ENCODE results near the gene EME1. TPM values are rescaled to one million over a fixed set of nuclear protein-coding genes. Genes with fewer than 3 reads are reported as not detected.
"Not testable (repeated sequence)": the region's sequence is repeated elsewhere in the genome, so short reads cannot be mapped to it uniquely, and the experiment has no call there.

The EME1 gene
- total RNA-seq, 1 experiment from 2014 or later, result 20.8 TPM

DNA sequence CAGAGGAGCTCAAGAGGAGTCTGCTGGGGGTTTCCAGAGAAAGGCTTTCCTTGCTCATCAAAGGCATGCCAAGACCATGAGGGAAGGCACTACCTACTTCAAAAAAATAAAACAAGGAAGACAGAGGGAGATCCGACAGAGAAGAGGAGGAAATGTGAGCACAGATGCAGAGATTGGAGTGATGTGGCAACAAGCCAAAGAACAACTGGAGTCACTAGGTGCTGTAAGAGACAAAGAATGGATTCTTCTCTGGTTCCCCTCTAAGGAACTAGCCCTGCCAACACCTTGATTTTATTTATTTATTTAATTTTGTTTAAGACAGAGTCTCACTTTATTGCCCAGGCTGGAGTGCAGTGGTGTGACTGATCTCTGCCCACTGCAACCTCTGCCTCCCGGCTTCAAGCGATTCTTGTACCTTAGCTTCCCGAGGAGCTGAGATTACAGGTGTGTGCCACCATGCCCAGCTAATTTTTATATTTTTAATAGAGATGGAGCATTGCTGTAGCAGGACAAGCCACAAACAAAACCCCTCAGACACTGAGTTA lies 39.2 kb downstream of the EME1 start:
- no peaks in the 10 kb centered on the region for H3K4me1 ChIP-seq
- no peaks in the 10 kb centered on the region for H3K9me3 ChIP-seq (replicated peaks)
- no peak overlapping the region for H3K27ac ChIP-seq
- no peaks in the 10 kb centered on the region for H3K36me3 ChIP-seq
- no peaks in the 10 kb centered on the region for H3K27me3 ChIP-seq
- no peak for DNase-seq
- no peak overlapping the region for H3K4me3 ChIP-seq

DNA sequence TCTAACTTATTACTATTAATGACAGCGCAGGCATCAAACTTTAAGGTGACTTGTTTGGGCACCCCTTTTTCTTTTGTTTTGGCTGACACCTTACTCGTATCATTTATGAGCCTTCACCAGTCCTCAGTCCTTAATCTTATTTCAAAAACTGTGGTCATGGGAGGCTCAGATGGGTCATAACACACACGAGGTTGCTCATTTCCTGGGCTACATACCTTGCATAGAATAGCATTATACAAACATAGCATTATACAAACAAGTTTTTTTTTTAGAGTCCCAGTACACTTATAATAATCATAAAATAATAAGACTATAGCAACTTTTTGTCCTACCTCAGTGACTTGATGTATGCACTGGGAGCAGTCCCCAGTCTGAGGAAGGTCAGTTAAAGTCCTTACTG lies 41.8 kb downstream of the EME1 start:
- no peaks in the 10 kb centered on the region for H3K9me3 ChIP-seq (replicated peaks)
- H3K27ac ChIP-seq, result no peak overlapping the region
- H3K36me3 ChIP-seq, result no peaks in the 10 kb centered on the region
- H3K27me3 ChIP-seq, result no peaks in the 10 kb centered on the region
- H3K4me3 ChIP-seq, result no peak overlapping the region
- no peak for DNase-seq
- no peaks in the 10 kb centered on the region for H3K4me1 ChIP-seq

DNA sequence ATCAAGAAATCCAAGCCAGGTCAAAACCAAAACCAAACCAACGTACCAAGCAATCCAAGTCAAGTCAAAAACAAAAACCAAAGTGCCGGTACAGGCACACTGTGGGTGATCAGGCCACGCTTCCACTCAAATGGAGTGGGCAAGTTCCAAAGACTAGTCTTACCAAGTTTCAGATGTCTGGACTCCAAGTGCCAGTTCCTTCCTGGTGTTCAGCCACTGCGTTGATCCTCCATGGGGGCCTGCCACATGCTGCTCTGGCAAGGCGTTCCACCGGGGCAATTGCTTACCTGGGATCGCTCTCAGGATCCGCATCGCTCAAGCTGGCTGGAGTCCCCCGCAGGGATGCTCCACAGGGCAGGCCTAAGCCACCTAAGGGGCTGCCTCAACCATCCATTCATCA lies 46.5 kb downstream of the EME1 start:
- H3K36me3 ChIP-seq, DNase-seq: not testable (repeated sequence)

DNA sequence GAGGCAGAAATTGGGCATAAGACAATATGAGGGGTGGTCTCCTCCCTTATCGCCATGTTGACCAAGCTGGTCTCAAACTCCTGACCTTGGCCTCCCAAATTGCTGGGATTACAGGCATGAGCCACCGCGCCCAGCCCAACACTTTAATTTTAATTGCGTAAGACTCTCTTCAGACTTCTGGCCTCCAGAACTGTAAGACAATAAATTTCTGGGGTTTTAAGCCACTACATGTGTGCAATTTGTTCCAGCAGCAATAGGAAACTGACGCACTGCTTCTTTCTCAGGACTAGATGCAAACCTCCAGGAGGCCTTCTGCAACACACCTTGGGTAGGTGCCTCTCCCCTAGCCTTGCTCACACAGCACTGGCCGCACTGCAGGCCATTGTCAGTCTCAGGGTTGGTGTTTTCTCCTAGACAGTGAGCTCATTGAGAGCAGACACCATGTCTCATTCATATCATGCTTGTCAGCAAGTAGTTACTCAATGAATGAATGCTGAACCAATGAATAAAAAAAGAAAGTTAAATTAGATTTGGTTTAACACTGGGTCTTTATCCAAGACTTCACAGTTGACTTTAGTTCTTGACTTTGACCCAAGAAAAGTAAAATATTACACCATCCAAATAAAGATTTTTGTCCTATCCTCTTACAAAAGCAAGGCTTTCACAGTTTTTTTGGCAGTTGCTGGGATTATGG lies 47.5 kb downstream of the EME1 start:
- Histone ChIP-seq H3K9me3 (replicated peaks) (no peaks in the 10 kb centered on the region), H3K27ac (no peak overlapping the region), H3K4me1 (peaks cover 6% of the 10 kb centered on the region; the same call in 1 of the 2 replicates), H3K27me3 (no peaks in the 10 kb centered on the region), H3K36me3 (no peaks in the 10 kb centered on the region), H3K4me3 (no peak overlapping the region)
- DNase-seq, result no peak

More for the DNA sequence above, 46.5 kb downstream of the EME1 start:
- H3K27me3 ChIP-seq; H3K27ac ChIP-seq; H3K4me3 ChIP-seq; H3K4me1 ChIP-seq; H3K9me3 ChIP-seq (replicated peaks): not testable (repeated sequence)

DNA sequence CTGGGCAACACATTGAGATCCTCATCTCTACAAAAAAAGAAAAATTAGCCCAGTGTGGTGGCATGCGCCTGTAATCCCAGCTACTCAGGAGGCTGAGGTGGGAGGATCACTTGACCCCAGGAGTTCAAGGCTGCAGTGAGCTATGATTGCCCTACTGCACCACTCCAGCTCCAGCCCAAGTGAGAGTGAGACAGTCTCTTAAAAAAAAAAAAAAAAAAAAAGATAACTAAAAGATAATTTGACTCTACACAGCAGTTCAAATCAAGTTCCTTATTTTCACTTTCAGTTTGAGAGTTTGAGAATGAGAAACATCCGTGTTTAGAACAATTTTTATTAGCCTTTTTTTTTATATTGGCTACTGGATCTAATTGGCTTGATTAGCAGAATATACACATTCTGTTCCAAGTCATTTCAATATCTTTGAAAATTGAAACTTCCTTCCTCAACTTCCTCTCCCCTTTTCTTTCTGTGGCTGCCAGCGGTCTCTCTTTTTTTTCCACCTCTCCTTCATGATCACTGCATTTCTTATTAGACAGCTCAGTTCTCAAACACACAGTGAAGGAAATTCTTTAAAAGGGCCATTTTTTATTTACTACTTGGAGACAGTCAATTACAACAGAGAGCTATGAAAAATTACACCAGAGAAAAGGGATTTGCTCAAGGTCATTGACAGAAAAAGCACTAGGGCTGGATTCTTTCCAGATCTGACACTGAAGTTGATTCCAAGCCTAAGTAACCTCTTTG lies 48.5 kb downstream of the EME1 start:
- no peak for DNase-seq
- Histone ChIP-seq H3K4me3 (no peak overlapping the region), H3K9me3 (replicated peaks) (no peaks in the 10 kb centered on the region), H3K36me3 (no peaks in the 10 kb centered on the region), H3K27ac (no peak overlapping the region), H3K4me1 (peaks cover 6% of the 10 kb centered on the region; the same call in 1 of the 2 replicates), H3K27me3 (no peaks in the 10 kb centered on the region)

DNA sequence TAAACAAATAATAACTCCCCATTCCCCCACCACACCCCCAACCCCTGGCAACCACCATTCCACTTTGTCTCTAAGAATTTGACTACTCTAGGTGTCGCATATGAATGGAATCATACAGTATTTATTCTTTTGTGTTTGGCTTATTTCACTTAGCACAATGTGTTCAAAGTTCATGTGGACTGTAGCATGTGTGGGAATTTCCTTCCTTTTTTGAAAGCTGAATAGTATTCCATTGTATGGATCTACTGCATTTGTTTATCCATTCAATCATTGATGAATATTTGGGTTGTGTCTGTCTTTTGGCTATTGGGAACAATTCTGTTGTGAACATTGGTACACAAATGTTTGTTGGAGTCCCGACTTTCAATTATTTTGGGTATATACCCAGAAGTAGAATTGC lies 49.7 kb downstream of the EME1 start:
- DNase-seq, result no peak
- Histone ChIP-seq H3K36me3 (no peaks in the 10 kb centered on the region), H3K27me3 (no peaks in the 10 kb centered on the region), H3K27ac (no peak overlapping the region), H3K9me3 (replicated peaks) (no peaks in the 10 kb centered on the region), H3K4me3 (no peak overlapping the region), H3K4me1 (peaks cover 8% of the 10 kb centered on the region; the same call in 1 of the 2 replicates)

DNA sequence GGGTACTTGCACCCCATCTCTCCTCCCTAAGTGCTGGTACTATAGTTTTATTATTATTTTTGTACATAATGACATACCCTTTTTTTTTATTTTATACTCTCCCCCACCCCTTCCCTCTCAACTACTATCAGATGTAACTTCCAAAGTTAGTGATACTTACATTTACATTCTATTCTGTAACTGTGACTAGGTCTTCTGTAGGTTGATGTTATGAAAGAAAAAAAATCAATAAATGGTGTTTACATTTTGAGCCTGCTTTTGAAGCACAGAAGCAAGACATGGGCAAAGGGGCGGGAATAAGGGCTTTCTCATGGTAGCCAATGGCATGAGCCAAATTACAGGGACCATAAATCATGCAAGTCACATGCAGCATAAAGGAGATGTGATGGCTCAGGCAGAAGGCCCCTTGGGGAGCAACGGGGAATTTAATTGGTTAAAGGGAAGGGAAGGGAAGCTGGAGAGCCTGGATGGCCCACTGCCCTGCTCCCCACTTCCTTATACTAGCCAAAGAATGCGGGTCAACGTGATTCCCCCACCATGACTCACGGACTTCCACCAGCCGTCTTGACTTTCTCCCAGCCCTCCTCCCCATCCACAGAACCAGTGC lies 50.6 kb downstream of the EME1 start:
- Histone ChIP-seq H3K27me3 (no peaks in the 10 kb centered on the region), H3K36me3 (no peaks in the 10 kb centered on the region), H3K9me3 (replicated peaks) (no peaks in the 10 kb centered on the region), H3K27ac (no peak overlapping the region), H3K4me3 (no peak overlapping the region), H3K4me1 (peaks cover 8% of the 10 kb centered on the region; the same call in 1 of the 2 replicates)
- DNase-seq, result peak; percentile 20 to 25

DNA sequence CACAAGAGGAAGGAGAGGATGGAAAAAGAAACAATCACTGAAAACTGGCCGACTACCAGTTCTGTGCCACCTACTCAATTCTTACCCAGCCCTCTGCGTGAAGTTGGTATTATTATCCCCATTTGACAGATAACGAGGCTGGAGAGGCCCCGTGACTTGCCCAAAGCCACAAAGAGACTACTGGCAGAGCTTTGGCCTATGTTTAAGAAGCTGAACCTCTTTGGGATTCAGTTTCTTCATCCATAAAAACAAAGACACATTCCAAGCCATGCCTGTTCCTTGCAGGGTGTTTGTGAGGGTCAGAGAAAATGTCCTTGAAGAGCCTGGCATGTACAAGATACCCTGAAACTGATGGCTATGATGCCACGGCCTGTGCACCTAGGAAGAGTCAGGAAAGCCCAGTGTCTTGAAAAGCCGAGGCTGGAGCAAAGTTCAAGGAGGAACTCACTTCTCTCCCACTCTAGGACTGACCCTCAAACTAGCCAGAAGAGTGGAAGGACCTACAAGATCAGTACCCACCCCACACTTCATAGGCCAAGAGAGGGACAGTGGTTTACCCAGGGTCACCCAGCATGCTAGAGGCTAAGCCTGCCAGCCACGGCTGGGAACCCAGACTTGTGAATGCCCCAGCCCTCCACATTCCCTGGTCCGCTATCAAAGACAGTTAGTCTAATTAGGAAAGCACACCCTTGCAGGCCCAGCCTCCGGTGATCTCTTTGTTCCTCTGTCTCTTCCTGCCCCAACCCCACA lies 51.4 kb downstream of the EME1 start:
- Histone ChIP-seq H3K9me3 (replicated peaks) (no peaks in the 10 kb centered on the region), H3K27ac (no peak overlapping the region), H3K36me3 (no peaks in the 10 kb centered on the region), H3K27me3 (no peaks in the 10 kb centered on the region), H3K4me1 (peaks cover 8% of the 10 kb centered on the region; the same call in 1 of the 2 replicates), H3K4me3 (no peak overlapping the region)
- DNase-seq, result no peak

DNA sequence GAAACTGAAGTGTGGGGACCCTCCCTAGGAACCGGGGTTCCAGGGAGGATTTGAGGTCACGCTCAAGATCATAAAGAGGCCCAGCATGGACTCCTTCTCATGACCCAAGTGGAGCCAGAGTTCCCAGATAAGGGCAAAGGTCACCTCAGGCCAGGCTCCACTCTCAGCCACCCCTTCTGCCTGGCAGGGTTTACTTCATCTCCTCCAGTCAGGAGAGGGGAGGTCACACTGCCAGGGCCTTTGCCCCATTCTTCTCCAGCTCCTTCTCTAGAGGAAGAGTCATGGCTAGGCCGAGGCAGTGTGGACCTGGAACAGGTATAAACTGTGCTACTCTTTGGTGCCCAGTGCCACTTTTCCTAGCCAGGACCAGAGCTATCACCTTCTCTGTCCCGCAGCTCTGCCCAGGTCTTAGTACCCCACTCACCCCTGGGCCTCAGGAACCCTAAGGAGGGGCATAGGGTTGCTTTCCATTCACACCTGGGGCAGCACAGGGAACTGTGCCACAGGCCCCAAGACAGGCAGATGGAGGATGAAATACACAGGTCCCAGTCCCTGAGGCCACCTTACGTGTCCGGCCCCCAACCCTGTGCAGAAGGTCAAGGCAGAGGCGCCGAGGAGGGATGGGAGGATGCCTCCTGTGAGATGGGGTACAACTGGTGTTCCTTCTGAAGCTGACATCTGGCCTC lies 52.1 kb downstream of the EME1 start:
- peak overlapping the region; percentile 63 for H3K27ac ChIP-seq
- H3K9me3 ChIP-seq (replicated peaks), result no peaks in the 10 kb centered on the region

DNA sequence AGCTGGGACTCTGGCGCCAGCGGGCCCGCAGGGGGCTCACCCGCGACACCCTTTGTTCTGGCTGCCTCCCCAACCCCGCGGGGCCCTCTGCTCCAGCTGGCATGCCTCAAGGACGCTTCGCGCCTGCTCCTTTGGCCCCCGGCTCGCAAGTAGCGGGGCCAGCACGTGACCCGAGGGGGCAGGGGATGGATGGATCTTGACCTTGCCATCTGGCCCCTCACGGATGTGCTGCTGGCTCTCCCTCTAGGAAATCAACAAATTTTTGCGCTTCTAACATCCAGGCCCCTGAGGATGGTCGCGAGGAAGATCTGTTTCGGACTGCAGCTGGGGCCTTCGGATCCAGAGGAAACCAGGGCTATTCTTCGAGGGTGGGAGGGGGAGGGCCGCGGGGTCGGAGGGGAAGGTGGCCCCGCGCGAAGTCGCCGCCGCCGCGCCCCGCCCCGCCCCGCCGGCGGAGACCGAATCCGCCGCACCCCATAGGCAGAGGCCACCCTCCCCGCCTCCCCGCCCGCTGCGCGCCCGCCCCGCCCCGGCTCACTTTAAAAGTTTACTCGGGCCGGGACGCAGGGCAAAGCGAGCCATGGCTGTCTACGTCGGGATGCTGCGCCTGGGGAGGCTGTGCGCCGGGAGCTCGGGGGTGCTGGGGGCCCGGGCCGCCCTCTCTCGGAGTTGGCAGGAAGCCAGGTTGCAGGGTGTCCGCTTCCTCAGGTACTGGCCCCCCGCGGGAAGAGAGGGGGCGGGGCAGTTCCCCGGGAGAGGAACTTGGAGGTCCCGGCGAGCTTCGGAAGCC lies 52.8 kb downstream of the EME1 start, which contains the start of gene ACSF2:
Gene ACSF2 (plus strand): TSS at position 537 of the 790 bp plus-strand sequence. CDS start 44 bp downstream, at position 581.
- Histone ChIP-seq H3K4me1 (peaks cover 8% of the 10 kb centered on the region; the same call in 1 of the 2 replicates), H3K27ac (peak within 1 kb of the TSS; percentile 63), H3K4me3 (peak within 1 kb of the TSS; percentile 78), H3K36me3 (no peaks in the 10 kb centered on the region), H3K27me3 (no peaks in the 10 kb centered on the region), H3K9me3 (replicated peaks) (no peaks in the 10 kb centered on the region)
- peak; percentile 69 to 72 for DNase-seq

More for the DNA sequence above, 52.1 kb downstream of the EME1 start:
- H3K36me3 ChIP-seq, result no peaks in the 10 kb centered on the region
- peaks cover 8% of the 10 kb centered on the region; the same call in 1 of the 2 replicates for H3K4me1 ChIP-seq
- DNase-seq, result no peak
- no peaks in the 10 kb centered on the region for H3K27me3 ChIP-seq
- peak overlapping the region; percentile 78 for H3K4me3 ChIP-seq

DNA sequence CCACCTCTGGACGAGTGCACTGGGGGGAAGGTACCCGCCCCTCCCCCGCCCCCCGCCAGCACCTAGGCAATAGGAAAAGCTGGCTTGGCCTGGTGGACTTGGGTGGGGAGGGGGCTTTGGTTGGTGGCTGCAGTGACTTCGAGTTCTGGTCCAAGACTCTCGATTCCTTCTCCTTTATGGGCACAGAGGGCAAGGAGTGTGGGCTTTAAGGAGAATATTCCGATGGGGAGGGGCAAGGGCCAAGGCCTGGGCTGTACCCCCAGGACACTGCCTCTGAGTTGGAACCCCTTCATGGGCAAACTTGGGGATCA lies 53.4 kb downstream of the EME1 start:
- H3K4me3 ChIP-seq, result peak overlapping the region; percentile 78
- DNase-seq, result no peak
- H3K27me3 ChIP-seq, result no peaks in the 10 kb centered on the region
- H3K9me3 ChIP-seq (replicated peaks), result no peaks in the 10 kb centered on the region
- peaks cover 8% of the 10 kb centered on the region; the same call in 1 of the 2 replicates for H3K4me1 ChIP-seq
- H3K27ac ChIP-seq, result peak overlapping the region; percentile 63; the same call in 1 of the 2 replicates
- H3K36me3 ChIP-seq, result no peaks in the 10 kb centered on the region

DNA sequence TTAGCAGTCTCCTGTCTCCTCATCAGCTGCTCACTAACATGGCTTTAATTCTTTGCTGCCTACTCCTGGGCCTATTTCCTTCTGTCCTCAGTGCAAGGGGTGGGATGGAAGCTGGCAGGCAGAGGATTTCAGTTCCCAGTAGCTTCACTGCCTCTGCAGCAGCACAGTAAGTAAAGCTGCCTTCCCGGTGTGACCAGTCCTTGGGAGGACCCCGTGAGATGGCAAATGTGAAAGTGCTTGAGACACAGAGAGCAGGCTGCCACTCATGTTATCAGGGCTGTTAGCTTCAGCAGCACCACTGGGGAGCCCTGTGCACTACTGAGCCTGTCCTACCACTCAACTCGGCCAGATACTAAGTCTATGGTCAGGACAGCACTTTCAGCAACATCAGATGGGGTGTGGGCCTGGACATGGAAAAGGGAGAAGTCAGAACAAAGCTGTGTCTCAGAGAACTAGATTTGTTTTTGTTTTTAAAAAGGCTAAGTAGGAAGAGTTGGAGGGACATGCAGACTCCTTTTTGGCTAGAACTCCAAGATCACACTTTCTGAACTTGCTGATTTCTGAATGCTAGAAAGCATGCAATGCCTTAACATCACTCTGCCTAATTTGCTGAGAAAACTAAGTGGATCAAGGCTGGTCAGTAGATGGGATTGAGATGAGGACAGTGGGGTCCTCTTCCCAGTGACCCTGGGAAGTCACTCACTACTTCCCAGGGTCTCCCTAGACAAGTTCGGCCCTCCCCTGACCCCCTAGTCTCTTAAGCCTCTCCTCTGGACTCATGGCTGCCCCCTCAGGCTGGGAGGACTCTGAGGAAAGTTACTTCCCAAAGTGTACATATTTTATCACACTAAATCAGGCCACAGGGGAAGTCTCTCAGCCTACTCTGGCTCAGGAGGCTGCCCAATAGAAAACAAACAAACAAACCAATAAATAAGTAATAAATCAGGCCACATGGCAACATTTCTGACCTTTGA lies 54.1 kb downstream of the EME1 start:
- 0 out of 2 replicates have a peak overlapping the region, but pooled peaks have one; percentile 1 for H3K27ac ChIP-seq
- H3K9me3 ChIP-seq (replicated peaks), result no peaks in the 10 kb centered on the region
- peak; percentile 41 to 62 for DNase-seq
- peaks cover 6% of the 10 kb centered on the region; the same call in 1 of the 2 replicates for H3K4me1 ChIP-seq
- H3K27me3 ChIP-seq, result no peaks in the 10 kb centered on the region
- H3K36me3 ChIP-seq, result no peaks in the 10 kb centered on the region
- H3K4me3 ChIP-seq, result peak overlapping the region; percentile 78

All from SJCRH30 (cell line).